PC-3 (cell line): ENCODE results near the gene NUDT7. TPM values are rescaled to one million over a fixed set of nuclear protein-coding genes. Genes with fewer than 3 reads are reported as not detected.

Experiments
- ATAC-seq: fragments of 200-7000 bp; cut with Tn5 transposase; 2 replicates; pipeline ENCODE4 v1.9.1; 2020; ENCODE audit warnings: mild to moderate bottlenecking, moderate library complexity
- BruUV-seq: library from RNA; stranded (reverse); fragments of 400-500 nt; replicated peaks from 2 replicates; lab custom pipeline; 2021; lab: Mats Ljungman, UMichigan
- CTCF ChIA-PET: fragments of 300-600 bp; sonication (Branson Sonifier 250); formaldehyde crosslinking; loops from one replicate; lab custom pipeline; 2022; ENCODE audit warnings: antibody characterized with exemption; lab: Charles Lee
- POLR2A ChIA-PET: fragments of 300-600 bp; sonication (Branson Sonifier 250); formaldehyde crosslinking; loops from one replicate; lab custom pipeline; 2022; ENCODE audit warnings: antibody characterized with exemption; ENCODE audit not compliant: unreplicated experiment; lab: Charles Lee
- DNase-seq: peaks from one replicate; pipeline ENCODE4 v3.0.0-alpha.2; 2015
- H2AFZ ChIP-seq: fragments of 300-600 bp; sonication (generic); 2 replicates; pipeline ENCODE4 v1.6.0; 2016; ENCODE audit warnings: antibody characterized with exemption, low read length
- H3F3A ChIP-seq: fragments of 300-600 bp; sonication (generic); one replicate; pipeline ENCODE4 v1.6.0; 2017; ENCODE audit warnings: antibody characterized with exemption, low read length, control low read depth, mild to moderate bottlenecking; ENCODE audit not compliant: unreplicated experiment
- H3K27ac ChIP-seq: fragments of 300-600 bp; sonication (generic); 2 replicates; pipeline ENCODE4 v1.5.1; 2016; ENCODE audit warnings: mild to moderate bottlenecking, low read length
- H3K27me3 ChIP-seq: fragments of 300-600 bp; sonication (generic); 2 replicates; pipeline ENCODE4 v1.6.1; 2016; ENCODE audit warnings: low read length, mixed read lengths
- H3K36me3 ChIP-seq: fragments of 300-600 bp; sonication (generic); 2 replicates; pipeline ENCODE4 v1.6.1; 2016; ENCODE audit warnings: low read depth, mixed run types, low read length, mixed read lengths
- H3K4me1 ChIP-seq: fragments of 300-600 bp; sonication (generic); 2 replicates; pipeline ENCODE4 v1.5.1; 2016; ENCODE audit warnings: low read length; ENCODE audit not compliant: insufficient read depth
- H3K4me2 ChIP-seq: fragments of 300-600 bp; sonication (generic); 2 replicates; pipeline ENCODE4 v1.6.0; 2016; ENCODE audit warnings: low read length
- H3K4me3 ChIP-seq: fragments of 300-600 bp; sonication (generic); 2 replicates; pipeline ENCODE4 v1.5.1; 2016; ENCODE audit warnings: mild to moderate bottlenecking, low read length, mixed read lengths
- H3K79me2 ChIP-seq: fragments of 300-600 bp; sonication (generic); 2 replicates; pipeline ENCODE4 v1.6.1; 2017; ENCODE audit warnings: low read length, mixed read lengths
- H3K9ac ChIP-seq: fragments of 300-600 bp; sonication (generic); 2 replicates; pipeline ENCODE4 v1.6.0; 2016; ENCODE audit warnings: mild to moderate bottlenecking, low read length
- H3K9me2 ChIP-seq: fragments of 300-600 bp; sonication (generic); replicated peaks from 2 replicates; pipeline ENCODE4 v1.6.1; 2016; ENCODE audit warnings: mixed run types, low read length, mixed read lengths
- H3K9me3 ChIP-seq: fragments of 300-600 bp; sonication (generic); 2 replicates; pipeline ENCODE4 v1.6.1; 2016; ENCODE audit warnings: low read length, mixed read lengths
- H4K20me1 ChIP-seq: fragments of 300-600 bp; sonication (generic); 2 replicates; pipeline ENCODE4 v1.6.1; 2016; ENCODE audit warnings: low read length, mixed read lengths
- EZH2 ChIP-seq: fragments of 300-600 bp; sonication (generic); IDR thresholded peaks from one replicate; pipeline ENCODE4 v1.6.1; 2017; ENCODE audit warnings: antibody characterized with exemption, mild to moderate bottlenecking, low read length; ENCODE audit not compliant: unreplicated experiment
- EZH2phosphoT487 ChIP-seq: fragments of 300-600 bp; sonication (generic); IDR thresholded peaks from 2 replicates; pipeline ENCODE4 v1.6.1; 2018; ENCODE audit warnings: mild to moderate bottlenecking, antibody characterized with exemption, low read length, borderline replicate concordance
- intact Hi-C: fragments of 100-400 bp; cut with micrococcal nuclease; formaldehyde crosslinking; loops from 2 replicates; pipeline ENCODE4 v1.9.0; 2023
- total RNA-seq: library from RNA; depleted of rRNA; stranded (reverse); fragments of >200 nt; gene quantifications from 2 replicates; pipeline ENCODE4 v1.2.3, GENCODE V29; 2014
- TF ChIP-seq, protein P1 (sequence below): fragments of 300-600 bp; sonication (generic); conservative IDR thresholded peaks from 2 replicates; pipeline ENCODE4 v1.5.1; 2017; ENCODE audit warnings: antibody characterized with exemption, low read depth, mild to moderate bottlenecking, low read length

The NUDT7 gene
- total RNA-seq, 1 experiment from 2014 or later: not detected

GRCh38 chr16:77745972-77746371 lies 23.7 kb downstream of the NUDT7 start:
- Histone ChIP-seq H4K20me1 (no peaks in the 10 kb centered on the region), H3K79me2 (no peaks in the 10 kb centered on the region), H3K4me1 (no peaks in the 10 kb centered on the region), H2AFZ (no peak overlapping the region), H3K36me3 (no peaks in the 10 kb centered on the region), H3K9me3 (no peaks in the 10 kb centered on the region), H3K9ac (no peak overlapping the region), H3F3A (no peaks in the 10 kb centered on the region), H3K27me3 (no peaks in the 10 kb centered on the region), H3K4me3 (no peak overlapping the region), H3K9me2 (no peaks in the 10 kb centered on the region), H3K4me2 (no peak overlapping the region), H3K27ac (no peak overlapping the region)
- intact Hi-C loops: no loop called here
- DNase-seq (no peak), ATAC-seq (no peak)
- TF ChIP-seq EZH2phosphoT487 (no peak), EZH2 (no peak)
- TF ChIP-seq, protein P1, sequence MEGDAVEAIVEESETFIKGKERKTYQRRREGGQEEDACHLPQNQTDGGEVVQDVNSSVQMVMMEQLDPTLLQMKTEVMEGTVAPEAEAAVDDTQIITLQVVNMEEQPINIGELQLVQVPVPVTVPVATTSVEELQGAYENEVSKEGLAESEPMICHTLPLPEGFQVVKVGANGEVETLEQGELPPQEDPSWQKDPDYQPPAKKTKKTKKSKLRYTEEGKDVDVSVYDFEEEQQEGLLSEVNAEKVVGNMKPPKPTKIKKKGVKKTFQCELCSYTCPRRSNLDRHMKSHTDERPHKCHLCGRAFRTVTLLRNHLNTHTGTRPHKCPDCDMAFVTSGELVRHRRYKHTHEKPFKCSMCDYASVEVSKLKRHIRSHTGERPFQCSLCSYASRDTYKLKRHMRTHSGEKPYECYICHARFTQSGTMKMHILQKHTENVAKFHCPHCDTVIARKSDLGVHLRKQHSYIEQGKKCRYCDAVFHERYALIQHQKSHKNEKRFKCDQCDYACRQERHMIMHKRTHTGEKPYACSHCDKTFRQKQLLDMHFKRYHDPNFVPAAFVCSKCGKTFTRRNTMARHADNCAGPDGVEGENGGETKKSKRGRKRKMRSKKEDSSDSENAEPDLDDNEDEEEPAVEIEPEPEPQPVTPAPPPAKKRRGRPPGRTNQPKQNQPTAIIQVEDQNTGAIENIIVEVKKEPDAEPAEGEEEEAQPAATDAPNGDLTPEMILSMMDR: no peak
- ChIA-PET POLR2A (no interaction called here), CTCF (no interaction called here)
- BruUV-seq: no TSS peak

GRCh38 chr16:77748421-77749005 lies 26.2 kb downstream of the NUDT7 start:
- POLR2A ChIA-PET: no interaction called here
- Histone ChIP-seq H3K9me2 (no peaks in the 10 kb centered on the region), H3K4me2 (no peak overlapping the region), H3F3A (no peaks in the 10 kb centered on the region), H2AFZ (no peak overlapping the region), H3K4me1 (no peaks in the 10 kb centered on the region), H3K4me3 (no peak overlapping the region), H3K36me3 (no peaks in the 10 kb centered on the region), H3K27ac (no peak overlapping the region), H3K27me3 (no peaks in the 10 kb centered on the region), H3K79me2 (no peaks in the 10 kb centered on the region), H4K20me1 (no peaks in the 10 kb centered on the region), H3K9me3 (no peaks in the 10 kb centered on the region), H3K9ac (no peak overlapping the region)
- CTCF ChIA-PET: no interaction called here
- intact Hi-C loops: no loop called here
- ATAC-seq (no peak), DNase-seq (no peak)
- BruUV-seq: no TSS peak
- no peak for TF ChIP-seq EZH2

- no peaks in the 10 kb centered on the region for H3K27me3 ChIP-seq
These were observed 27.1 kb downstream of the NUDT7 start for GRCh38 chr16:77749415-77749814.

More at GRCh38 chr16:77749415-77749814, 27.1 kb downstream of the NUDT7 start:
- no peak for TF ChIP-seq EZH2
- no peak for TF ChIP-seq EZH2phosphoT487
- H2AFZ ChIP-seq: no peak overlapping the region
- H4K20me1 ChIP-seq: no peaks in the 10 kb centered on the region
- no peaks in the 10 kb centered on the region for H3K9me3 ChIP-seq
- no TSS peak for BruUV-seq
- POLR2A ChIA-PET: no interaction called here
- H3K4me1 ChIP-seq: no peaks in the 10 kb centered on the region
- no peaks in the 10 kb centered on the region for H3K36me3 ChIP-seq
- DNase-seq (no peak), ATAC-seq (no peak)
- no peaks in the 10 kb centered on the region for H3F3A ChIP-seq
- intact Hi-C loops: no loop called here
- CTCF ChIA-PET: no interaction called here
- H3K79me2 ChIP-seq: no peaks in the 10 kb centered on the region
- H3K4me2 ChIP-seq: no peak overlapping the region
- no peak overlapping the region for H3K4me3 ChIP-seq
- H3K27ac ChIP-seq: no peak overlapping the region
- H3K9ac ChIP-seq: no peak overlapping the region
- no peaks in the 10 kb centered on the region for H3K9me2 ChIP-seq
